Ectodermal cell (in vitro differentiated cells): Measurements from ENCODE around the gene LILRA6.
"Not testable (repeated sequence)": the region's sequence is repeated elsewhere in the genome, so short reads cannot be mapped to it uniquely, and the experiment has no call there.

ENCODE experiments used
- H3K27ac ChIP-seq: 2 replicates; pipeline ENCODE4 v1.7.0; 2013; ENCODE audit warnings: mild to moderate bottlenecking, low read depth, low read length; ENCODE audit not compliant: insufficient read depth, poor library complexity, severe bottlenecking
- H3K27me3 ChIP-seq: 2 replicates; pipeline ENCODE4 v1.7.0; 2013; ENCODE audit warnings: mild to moderate bottlenecking, low read length; ENCODE audit not compliant: insufficient read depth, control insufficient read depth, poor library complexity, severe bottlenecking
- H3K36me3 ChIP-seq: one replicate; pipeline ENCODE4 v1.7.0; 2013; ENCODE audit warnings: low read length; ENCODE audit not compliant: control insufficient read depth, insufficient read depth
- H3K4me1 ChIP-seq: one replicate; pipeline ENCODE4 v1.7.0; 2013; ENCODE audit warnings: low read length; ENCODE audit not compliant: control insufficient read depth, insufficient read depth
- H3K4me3 ChIP-seq: 2 replicates; pipeline ENCODE4 v1.7.0; 2013; ENCODE audit warnings: low read depth, low read length, control low read depth; ENCODE audit not compliant: insufficient read depth
- H3K9me3 ChIP-seq: 2 replicates; pipeline ENCODE4 v1.7.0; 2013; ENCODE audit warnings: mild to moderate bottlenecking, low read length, moderate library complexity; ENCODE audit not compliant: control insufficient read depth
- WGBS, 2 experiments: methylation state at CpG; one replicate each; pipeline ENCODE4 v1.1.7; 2013; ENCODE audit warnings: missing lambda C conversion rate in 2 of 2; 5-methylcytosine and 5-hydroxymethylcytosine counted together

Gene LILRA6

DNA sequence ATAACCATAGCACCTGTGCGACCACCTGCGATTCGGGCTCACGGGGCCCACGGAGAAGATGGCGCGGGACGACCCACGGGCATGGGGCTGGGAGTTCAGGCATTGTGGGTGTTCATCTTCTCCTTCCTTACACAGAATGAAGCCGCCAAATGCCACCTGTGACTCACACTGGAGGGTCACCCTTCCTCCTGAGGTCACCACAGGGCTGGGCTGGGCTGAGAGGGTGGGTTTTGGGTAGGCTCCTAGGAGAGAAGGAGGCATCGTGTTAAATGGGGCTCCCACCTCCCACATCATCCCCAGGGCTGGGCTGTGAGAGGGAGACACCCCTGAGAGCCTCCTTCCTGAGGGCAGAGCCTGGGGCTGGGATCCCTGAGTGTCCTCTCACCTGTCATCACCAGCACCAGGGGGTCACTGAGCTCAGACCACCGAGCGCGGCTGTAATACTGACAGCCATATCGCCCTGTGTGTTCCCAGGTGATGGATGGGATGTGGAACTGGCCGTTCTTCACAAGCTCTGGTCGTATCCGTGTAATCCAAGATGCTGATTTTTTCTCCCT, 36.9 kb upstream of the LILRA6 start:
- Histone ChIP-seq H3K27ac (no peak overlapping the region), H3K9me3 (no peaks in the 10 kb centered on the region), H3K36me3 (no peaks in the 10 kb centered on the region), H3K4me1 (no peaks in the 10 kb centered on the region), H3K27me3 (no peaks in the 10 kb centered on the region), H3K4me3 (no peak overlapping the region)
- WGBS, 2 experiments = 92% methylated on average over 18 of the region's 18 CpGs

DNA sequence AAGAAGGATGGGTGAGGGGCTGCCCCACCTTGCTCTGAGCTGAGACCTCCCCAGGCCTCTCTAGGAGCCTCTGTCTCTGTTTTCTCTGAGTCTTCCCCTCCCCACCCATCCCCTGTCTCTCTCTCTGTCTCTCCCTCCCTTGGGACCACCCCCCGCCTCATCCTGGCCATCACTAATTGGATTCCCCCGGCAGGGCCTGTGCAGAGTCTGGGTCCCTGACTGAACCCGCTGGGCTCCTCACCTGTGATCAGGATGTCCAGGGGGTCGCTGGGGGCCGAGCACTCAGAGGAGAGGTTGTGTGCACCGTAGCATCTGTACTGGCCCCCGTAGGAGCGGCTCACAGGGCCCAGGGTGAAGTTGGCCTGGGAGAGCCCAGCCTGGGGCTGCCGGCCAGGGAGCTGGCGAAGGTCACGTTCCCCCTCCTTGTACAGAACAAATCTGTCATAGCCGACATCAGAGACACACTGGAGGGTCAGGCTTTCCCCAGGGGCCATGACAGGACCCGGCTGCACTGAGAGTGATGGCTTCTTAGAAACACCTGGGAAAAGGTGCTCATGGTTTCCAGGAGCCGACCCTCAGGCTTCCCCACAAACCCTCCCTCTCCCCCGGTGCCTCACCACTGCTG, 36.1 kb upstream of the LILRA6 start:
- not testable (repeated sequence) for H3K9me3 ChIP-seq, H3K27ac ChIP-seq, H3K4me1 ChIP-seq, H3K27me3 ChIP-seq, H3K36me3 ChIP-seq, H3K4me3 ChIP-seq
- 86 to 89% methylated on average over 15 of the region's 15 CpGs for WGBS, 2 experiments

- H3K27me3 ChIP-seq, H3K27ac ChIP-seq, H3K4me3 ChIP-seq, H3K36me3 ChIP-seq, H3K9me3 ChIP-seq, H3K4me1 ChIP-seq: not testable (repeated sequence)
- 92% methylated on average over 13 of the region's 13 CpGs for WGBS, 2 experiments
Observed at GRCh38 chr19:54278056-54278455, 35.5 kb upstream of the LILRA6 start.

DNA sequence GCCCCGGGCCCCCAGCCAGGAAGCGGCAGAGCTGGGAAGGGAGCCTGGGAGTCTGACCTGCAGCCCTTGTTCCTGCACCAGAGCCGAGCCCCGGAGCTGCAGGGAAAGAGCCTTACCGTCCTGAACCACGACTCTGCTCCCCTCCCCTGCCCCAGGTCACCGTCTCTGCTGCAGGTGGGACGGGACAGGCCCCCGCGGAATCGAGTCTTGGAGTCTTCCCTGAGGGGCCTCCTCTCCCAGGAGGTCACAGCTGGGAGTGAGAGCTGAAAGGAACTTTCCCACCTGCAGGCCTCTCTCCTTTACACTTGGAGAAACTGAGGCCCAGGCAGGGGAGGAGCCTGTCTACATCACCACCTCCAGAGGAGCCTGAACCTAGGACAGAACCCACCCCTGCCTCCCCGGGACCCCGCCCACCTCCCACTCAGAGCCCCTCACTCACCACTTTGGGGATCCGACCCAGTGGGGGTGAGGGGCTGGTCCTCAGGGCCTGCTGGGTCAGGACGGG, 34.6 kb upstream of the LILRA6 start:
- not testable (repeated sequence) for H3K4me1 ChIP-seq, H3K4me3 ChIP-seq, H3K27me3 ChIP-seq, H3K9me3 ChIP-seq, H3K36me3 ChIP-seq, H3K27ac ChIP-seq
- 86 to 90% methylated on average over 12 of the region's 15 CpGs for WGBS, 2 experiments

DNA sequence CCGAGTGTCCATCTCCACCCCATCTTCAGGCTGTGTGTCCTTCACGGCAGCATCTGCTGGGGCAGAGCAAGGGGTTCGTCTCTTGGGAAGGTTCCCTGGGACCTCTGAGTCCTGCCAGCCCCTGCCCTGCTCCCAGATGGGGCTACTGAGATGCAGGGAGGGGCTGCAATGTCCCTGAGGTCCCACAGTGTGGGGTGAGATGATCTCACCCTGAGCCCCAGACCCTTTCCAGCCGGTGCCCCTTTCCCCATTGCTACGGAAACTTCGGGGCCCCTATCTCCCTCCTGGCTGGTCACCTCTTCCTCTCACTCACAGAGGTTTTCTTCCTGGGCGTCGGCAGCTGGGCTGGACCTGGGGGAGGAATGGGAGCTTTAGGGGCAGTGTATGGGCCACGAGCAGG, 33.4 kb upstream of the LILRA6 start:
- Histone ChIP-seq H3K27ac (no peak overlapping the region), H3K36me3 (no peaks in the 10 kb centered on the region), H3K4me1 (no peaks in the 10 kb centered on the region), H3K4me3 (no peak overlapping the region), H3K27me3 (no peaks in the 10 kb centered on the region), H3K9me3 (no peaks in the 10 kb centered on the region)
- 82 to 91% methylated on average over 6 of the region's 9 CpGs for WGBS, 2 experiments

GRCh38 chr19:54274516-54274915, 31.9 kb upstream of the LILRA6 start:
- H3K27ac ChIP-seq, H3K4me1 ChIP-seq, H3K27me3 ChIP-seq, H3K4me3 ChIP-seq, H3K9me3 ChIP-seq, H3K36me3 ChIP-seq: not testable (repeated sequence)
- WGBS, 2 experiments = 76 to 79% methylated on average over 9 of the region's 9 CpGs

DNA sequence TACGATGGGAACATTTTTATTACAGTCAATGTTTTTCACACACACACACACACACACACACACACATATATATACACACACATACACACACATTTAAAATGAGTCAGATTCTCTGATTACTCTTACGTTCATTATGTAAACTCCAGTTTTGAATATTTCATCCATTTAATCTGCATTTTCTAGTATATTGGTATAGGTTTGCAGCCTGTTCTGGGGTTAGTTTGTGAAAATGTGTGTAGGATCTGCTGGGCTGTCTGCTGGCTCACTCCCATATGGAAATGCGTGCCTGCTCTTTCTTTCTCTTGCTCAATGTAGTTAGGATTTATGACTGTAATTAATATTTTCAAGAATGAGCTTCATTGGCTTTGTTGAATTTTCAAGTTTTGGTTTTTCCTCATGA, 31.2 kb upstream of the LILRA6 start:
- H3K27me3 ChIP-seq = no peaks in the 10 kb centered on the region
- H3K4me3 ChIP-seq = no peak overlapping the region
- H3K4me1 ChIP-seq = no peaks in the 10 kb centered on the region
- no peaks in the 10 kb centered on the region for H3K9me3 ChIP-seq
- H3K36me3 ChIP-seq = no peaks in the 10 kb centered on the region
- 93 to 94% methylated on average over 2 to 3 of the region's 3 CpGs for WGBS, 2 experiments
- no peak overlapping the region for H3K27ac ChIP-seq

DNA sequence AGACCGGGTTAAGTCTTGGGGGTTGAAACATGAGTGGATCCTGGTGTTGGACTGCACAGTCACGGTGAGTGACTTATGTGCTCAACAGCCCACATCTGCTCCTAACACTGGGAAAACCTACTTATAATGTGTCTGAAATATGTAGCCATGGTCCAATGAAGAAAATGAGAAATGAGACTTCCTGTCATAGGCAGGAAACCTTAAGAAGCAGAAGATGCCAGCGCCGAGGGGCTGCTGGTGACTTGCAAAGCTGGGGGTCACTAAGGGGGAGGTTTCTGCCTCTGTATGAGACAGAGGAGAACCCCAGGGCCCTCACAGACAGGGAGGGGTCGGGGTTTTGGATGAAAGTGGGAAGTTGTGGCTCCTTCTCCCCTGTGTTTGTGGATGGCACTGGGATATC, 29.6 kb upstream of the LILRA6 start:
- H3K27me3 ChIP-seq, H3K4me1 ChIP-seq, H3K36me3 ChIP-seq, H3K9me3 ChIP-seq, H3K27ac ChIP-seq, H3K4me3 ChIP-seq: not testable (repeated sequence)
- 86 to 88% methylated on average over 5 of the region's 5 CpGs for WGBS, 2 experiments

- not testable (repeated sequence) for H3K36me3 ChIP-seq, H3K27ac ChIP-seq, H3K9me3 ChIP-seq, H3K4me3 ChIP-seq, H3K27me3 ChIP-seq, H3K4me1 ChIP-seq
- WGBS, 2 experiments = 76 to 89% methylated on average over 3 to 4 of the region's 4 CpGs
Observed at GRCh38 chr19:54271587-54271986, 29.0 kb upstream of the LILRA6 start.

DNA sequence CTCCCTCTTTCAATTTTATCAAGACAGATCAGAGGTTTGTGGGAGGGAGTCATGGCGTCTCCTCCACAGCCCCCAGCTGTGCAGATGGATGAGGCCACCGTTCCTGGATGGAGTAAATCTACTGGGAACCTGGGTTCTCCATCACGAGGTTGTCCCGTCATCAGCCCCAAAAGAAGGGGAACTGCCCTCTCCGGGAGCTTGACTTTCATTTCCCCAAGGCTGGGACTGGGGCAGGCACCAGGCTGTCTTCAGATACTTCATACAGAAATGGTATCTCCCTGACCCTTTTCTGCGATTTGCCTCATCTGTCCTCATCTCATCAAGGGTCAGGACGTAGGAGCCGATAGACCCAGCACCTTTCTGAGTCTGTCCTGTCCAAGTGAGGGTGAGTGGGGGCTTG, 28.5 kb upstream of the LILRA6 start:
- Histone ChIP-seq H3K27me3 (peaks cover 5% of the 10 kb centered on the region), H3K4me3 (no peak overlapping the region), H3K4me1 (no peaks in the 10 kb centered on the region), H3K36me3 (no peaks in the 10 kb centered on the region), H3K9me3 (no peaks in the 10 kb centered on the region), H3K27ac (no peak overlapping the region)
- WGBS, 2 experiments = 88 to 91% methylated on average over 8 of the region's 8 CpGs

DNA sequence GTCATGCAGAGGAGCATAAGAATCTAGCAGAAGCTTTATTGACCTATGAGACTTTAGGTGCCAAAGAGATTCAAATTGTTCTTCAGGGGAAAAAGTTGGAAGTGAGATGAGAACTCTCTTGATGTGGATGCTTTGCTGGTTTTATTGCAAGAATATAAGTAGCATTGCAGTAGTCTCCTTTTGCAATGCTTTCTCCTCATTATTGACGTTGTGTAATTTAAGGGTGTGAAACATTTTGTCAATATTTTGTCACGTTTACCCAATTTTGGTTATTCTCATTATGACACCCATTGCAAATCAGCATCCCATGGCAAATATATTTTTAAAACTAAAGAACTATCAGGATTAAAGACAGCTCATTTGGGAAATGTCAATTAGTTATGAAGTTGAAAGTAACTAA, 26.3 kb upstream of the LILRA6 start:
- no peak overlapping the region for H3K27ac ChIP-seq
- no peaks in the 10 kb centered on the region for H3K36me3 ChIP-seq
- no peak overlapping the region for H3K4me3 ChIP-seq
- no peaks in the 10 kb centered on the region for H3K9me3 ChIP-seq
- peaks cover 5% of the 10 kb centered on the region for H3K27me3 ChIP-seq
- H3K4me1 ChIP-seq = no peaks in the 10 kb centered on the region
- WGBS, 2 experiments = 25 to 73% methylated on average over 1 to 2 of the region's 2 CpGs
